A549 (cell line): ENCODE data around the gene TTLL11.

Experiments used
- REST ChIP-seq: fragments of 200-600 bp; sonication (generic); IDR thresholded peaks from 2 replicates; pipeline ENCODE4 v1.6.1; 2016; ENCODE audit warnings: antibody characterized with exemption, mild to moderate bottlenecking, moderate library complexity
- TP53 ChIP-seq: fragments of 250-450 bp; sonication (Bioruptor Pico); IDR thresholded peaks from 2 replicates; pipeline ENCODE4 v1.5.0; 2021; ENCODE audit warnings: mild to moderate bottlenecking, moderate library complexity
- TF ChIP-seq, protein P1 (sequence below): fragments of >200 bp; sonication (Bioruptor Twin); formaldehyde crosslinking; IDR thresholded peaks from 3 replicates; pipeline ENCODE4 v1.5.1; 2016

DNA sequence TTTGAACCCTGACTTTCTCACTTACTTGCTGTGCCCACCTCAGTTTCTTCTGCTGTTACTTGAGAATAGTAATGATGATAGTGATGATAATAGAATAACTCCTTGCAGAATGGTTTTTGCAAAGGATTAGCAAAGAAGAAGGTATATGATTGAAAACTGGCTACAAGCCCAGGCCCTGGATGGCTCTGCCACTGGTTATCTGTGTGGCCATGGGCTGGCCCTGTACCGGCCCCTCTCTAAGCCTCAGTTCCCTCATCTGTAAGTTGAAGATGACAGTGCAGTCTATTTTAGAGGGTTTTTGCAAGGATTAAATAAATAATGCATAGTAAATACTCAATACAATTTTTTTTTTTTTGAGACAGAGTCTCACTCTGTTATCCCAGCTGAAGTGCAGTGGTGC is 6.2 kb downstream of the TTLL11 start:
- TF ChIP-seq, protein P1, sequence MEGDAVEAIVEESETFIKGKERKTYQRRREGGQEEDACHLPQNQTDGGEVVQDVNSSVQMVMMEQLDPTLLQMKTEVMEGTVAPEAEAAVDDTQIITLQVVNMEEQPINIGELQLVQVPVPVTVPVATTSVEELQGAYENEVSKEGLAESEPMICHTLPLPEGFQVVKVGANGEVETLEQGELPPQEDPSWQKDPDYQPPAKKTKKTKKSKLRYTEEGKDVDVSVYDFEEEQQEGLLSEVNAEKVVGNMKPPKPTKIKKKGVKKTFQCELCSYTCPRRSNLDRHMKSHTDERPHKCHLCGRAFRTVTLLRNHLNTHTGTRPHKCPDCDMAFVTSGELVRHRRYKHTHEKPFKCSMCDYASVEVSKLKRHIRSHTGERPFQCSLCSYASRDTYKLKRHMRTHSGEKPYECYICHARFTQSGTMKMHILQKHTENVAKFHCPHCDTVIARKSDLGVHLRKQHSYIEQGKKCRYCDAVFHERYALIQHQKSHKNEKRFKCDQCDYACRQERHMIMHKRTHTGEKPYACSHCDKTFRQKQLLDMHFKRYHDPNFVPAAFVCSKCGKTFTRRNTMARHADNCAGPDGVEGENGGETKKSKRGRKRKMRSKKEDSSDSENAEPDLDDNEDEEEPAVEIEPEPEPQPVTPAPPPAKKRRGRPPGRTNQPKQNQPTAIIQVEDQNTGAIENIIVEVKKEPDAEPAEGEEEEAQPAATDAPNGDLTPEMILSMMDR: no peak
- TF ChIP-seq TP53 (no peak), REST (no peak)
